HL-60/S4 (cell line): ENCODE data around the gene C4orf54.

Experiments used
- in situ Hi-C: fragments of 300-500 bp; cut with MboI; formaldehyde crosslinking; loops from 2 replicates; pipeline ENCODE4 v1.14.3; 2022; ENCODE audit warnings: low sequenced_read_pairs

The C4orf54 gene

DNA sequence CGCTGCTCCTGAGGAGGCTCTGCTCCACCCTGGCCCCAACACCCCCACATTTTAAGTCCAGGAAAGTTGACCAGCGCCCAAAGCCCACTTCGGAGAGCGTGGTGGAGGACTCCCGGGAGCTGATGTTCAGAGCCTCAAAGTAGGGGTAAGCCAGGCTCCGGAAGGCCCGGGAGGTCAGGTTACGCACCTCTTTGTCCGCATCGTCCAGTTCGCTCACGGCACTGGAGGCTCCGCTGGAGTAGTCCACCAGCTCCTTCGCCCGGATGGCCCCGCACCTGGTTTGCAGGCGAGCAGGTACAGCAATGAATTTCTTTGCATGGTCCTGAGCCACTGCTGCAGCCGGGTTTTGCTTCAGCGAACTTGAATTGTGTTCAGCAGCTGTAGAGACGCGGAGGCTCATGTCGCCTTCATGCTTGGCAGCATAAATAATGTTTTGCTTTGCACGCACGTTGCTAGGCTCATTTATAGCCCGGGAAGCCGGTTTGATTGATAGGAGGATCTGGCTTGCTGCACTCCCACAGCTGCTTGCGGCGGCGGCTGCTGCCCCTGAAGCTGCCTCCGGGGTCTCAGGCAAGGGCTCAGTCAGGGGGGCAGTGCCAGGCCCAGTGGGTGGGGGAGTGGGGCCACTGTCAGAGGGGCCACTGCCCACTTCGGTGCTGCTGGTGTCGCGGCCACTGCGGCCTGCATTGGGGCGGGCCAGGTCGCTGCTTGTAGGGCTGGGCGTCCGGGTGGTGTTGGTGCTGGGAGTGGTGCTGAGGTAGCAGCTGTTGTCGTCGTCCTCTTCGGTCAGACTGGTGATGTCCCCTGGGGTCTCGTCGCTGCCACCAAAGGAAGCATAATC, 4.8 kb downstream of the C4orf54 start:
- in situ Hi-C loops, result no loop called here

GRCh38 chr4:99651811-99652485, 5.7 kb downstream of the C4orf54 start:
- in situ Hi-C loops, result no loop called here

- in situ Hi-C loops, result no loop called here
These were observed 6.4 kb downstream of the C4orf54 start for GRCh38 chr4:99651016-99651769.

DNA sequence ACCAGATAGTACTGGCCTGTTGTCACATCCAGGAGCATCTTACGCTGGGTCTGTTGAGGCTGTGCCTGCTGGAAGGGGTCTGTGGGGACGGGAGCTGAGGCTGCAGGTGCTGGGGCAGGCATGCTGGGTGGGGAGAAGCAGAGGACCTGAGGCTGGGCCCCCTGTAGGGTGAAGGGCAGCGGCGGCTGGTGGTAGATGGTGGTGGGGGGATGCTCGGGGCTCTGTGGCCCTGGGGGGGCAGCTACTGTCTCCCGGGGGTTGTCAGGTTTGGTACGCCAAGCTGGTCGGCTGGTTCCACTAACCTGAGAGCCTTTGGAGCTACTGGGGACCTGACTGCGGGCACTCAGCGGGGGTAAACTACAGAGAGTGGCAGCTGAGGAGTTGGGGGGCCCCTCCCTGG, 7.8 kb downstream of the C4orf54 start:
- in situ Hi-C loops, result no loop called here

DNA sequence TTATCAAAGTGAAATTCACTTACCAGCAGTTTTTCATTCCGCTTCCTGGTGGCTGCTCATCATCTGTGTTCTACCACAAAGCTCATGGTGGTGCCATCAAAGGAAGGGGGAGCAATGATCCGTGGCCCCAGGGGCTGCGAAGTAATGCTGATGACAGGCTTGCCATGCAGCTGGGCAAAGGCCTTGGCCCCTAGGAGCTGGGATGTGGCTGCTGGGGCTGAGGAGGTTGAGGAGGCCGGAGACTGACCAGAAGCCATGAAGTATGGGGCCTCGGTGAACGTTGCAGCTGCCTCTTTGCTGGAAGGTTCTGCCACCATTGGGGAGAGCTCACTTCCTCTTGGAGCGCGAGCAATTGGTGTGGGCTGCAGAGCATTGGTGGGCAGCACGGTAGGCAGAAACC, 8.4 kb downstream of the C4orf54 start:
- in situ Hi-C loops, result no loop called here

- in situ Hi-C loops, result no loop called here
These were observed 9.3 kb downstream of the C4orf54 start for GRCh38 chr4:99648321-99648720.

DNA sequence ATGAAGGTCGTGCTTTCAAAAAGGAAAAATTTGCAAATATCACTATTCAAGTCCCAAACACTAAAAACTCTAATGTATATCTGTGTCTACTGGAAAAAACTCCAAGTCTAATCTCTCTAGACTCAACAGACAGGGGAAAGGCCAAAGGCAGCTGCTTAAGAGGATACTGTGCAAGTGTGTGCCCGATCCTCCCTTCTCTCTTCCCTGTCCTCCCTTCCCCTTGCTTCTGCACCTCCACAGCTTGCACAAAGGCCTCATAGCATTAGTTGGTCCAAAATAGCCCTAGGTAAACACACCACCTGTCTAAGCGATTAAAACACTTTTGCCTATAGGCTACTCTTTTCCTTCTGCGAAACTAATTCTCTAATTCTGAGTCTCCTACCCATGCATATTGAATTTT, 10.6 kb downstream of the C4orf54 start:
- in situ Hi-C loops, result no loop called here

GRCh38 chr4:99645638-99646037, 12.0 kb downstream of the C4orf54 start:
- in situ Hi-C loops, result no loop called here

- in situ Hi-C loops, result no loop called here
These were observed 12.6 kb downstream of the C4orf54 start for GRCh38 chr4:99645036-99645435.

GRCh38 chr4:99644453-99644852, 13.2 kb downstream of the C4orf54 start:
- in situ Hi-C loops, result no loop called here

DNA sequence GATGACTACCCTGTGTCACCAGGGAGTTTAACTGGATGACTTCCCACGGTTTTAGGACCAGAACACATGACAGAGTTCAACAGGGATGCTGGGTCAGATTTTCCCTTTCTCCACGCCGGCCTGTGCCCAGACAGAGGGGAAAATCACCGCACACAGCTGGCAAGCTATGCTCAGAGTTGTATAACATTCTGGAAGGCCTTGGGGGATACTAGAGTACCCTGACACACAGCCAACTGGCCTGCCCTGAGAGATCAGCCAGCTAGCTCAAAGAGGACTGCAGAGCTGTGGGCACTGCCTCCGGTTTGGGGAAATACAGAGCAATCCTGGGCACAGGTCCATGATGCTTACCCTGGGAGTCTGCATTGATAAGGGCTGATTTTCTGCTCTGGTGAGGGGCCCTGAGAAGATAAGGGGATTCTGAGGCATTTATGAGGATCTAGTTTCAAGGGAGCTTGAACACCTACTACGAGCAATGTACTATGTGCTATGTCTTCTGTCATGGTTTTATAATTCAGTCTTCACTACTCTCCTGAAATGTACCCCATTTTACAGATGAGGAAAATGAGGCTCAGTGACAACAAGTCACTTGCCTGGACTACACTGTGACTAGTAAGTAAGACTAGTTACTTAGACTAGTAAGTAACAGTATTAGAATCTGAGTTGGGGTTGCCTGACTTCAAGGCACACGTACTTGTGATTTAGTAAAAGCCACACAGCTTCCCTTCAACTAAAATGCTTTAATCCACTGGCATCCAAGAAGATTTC, 14.7 kb downstream of the C4orf54 start:
- in situ Hi-C loops, result no loop called here

- in situ Hi-C loops, result no loop called here
These were observed 17.0 kb downstream of the C4orf54 start for GRCh38 chr4:99640676-99641075.

DNA sequence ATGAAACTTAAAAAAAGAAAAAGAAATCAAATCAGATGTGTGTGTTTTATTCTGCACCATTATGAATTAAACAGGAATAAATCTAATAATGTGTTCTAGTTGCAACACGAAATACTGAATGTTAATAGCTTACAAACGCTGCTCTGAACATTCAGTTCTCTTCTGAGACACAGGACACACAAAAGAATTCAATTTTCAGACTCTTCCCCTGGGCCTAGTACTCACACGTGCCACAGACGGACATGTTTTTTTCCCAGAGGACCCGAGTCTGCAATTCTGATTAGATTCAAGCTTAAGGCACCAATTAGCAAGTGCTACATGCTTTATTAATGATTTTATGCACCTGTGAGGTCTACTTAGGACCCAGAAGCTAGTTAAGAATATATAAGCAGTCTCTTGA, 20.5 kb downstream of the C4orf54 start:
- in situ Hi-C loops, result no loop called here

- in situ Hi-C loops, result no loop called here
These were observed 21.2 kb downstream of the C4orf54 start for GRCh38 chr4:99636422-99636821.

- in situ Hi-C loops, result no loop called here
These were observed 22.0 kb downstream of the C4orf54 start for GRCh38 chr4:99635601-99636000.

GRCh38 chr4:99634742-99635360, 22.8 kb downstream of the C4orf54 start:
- in situ Hi-C loops, result no loop called here

DNA sequence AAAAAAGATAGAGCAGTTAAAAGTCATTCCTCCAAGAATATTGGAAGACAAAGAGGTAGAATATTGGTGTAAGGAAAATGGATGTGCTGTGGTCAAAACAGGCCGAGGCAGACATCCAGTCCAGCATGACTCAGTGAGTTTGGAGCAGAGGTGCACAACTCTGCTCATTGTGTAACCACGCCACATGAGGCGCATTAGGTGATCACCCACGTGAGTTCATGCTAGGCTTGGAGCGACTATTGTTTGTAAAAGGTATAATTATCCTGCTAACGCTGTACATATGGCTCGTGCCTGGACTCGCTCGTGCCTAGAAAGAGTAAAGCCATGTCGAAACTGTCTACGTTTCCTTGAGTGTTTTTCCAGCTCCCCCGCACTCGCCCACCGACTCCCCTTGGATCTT, 23.9 kb downstream of the C4orf54 start:
- in situ Hi-C loops, result no loop called here

- in situ Hi-C loops, result no loop called here
These were observed 26.7 kb downstream of the C4orf54 start for GRCh38 chr4:99630857-99631360.

DNA sequence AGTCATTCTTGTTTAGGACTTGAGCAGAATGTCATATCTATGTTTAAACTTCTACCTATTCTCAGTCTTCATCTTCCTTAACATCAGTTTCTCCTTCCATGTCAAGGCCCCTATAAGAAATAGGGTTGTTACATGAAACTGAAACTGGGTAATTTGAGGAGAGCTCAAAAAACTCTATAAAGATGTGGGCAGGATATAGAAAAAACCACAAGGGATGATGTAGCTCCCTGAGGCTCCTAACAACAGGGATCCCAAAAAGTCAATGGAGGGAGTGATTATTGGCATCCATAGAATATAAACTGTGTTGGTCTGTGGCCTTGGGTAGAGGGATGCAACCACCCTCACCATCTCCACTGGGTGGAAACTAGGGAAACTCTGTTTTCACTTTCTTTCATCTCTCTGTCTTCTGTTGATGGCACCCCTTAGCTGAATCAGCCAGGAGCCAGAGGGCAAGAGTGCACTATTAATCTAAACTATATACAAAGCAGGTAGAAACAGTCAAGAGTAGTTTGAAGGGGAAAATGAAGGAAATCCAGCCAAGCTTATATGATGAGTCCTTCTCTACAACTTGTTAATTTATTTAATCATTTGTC, 27.6 kb downstream of the C4orf54 start:
- in situ Hi-C loops, result no loop called here

DNA sequence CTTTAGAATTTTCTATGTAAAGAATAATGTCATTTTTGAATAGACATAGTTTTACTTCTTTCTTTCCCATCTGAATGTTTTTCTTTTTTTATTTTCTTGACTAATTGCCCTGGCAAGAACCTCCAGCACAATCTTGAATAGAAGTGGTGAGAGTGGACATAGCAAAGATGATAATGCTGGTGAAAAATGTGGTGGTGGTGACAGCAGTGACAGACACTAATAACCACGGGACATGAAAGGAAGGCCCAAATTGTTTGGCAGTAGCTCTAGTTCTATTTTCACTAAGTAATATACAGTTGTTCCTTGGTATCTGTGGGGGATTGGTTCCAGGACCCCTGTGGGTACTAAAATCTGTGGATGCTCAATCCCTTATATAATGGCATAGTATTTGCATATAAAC, 29.6 kb downstream of the C4orf54 start:
- in situ Hi-C loops, result no loop called here
